ENCODE results near the gene DUT.

Gene DUT

DNA sequence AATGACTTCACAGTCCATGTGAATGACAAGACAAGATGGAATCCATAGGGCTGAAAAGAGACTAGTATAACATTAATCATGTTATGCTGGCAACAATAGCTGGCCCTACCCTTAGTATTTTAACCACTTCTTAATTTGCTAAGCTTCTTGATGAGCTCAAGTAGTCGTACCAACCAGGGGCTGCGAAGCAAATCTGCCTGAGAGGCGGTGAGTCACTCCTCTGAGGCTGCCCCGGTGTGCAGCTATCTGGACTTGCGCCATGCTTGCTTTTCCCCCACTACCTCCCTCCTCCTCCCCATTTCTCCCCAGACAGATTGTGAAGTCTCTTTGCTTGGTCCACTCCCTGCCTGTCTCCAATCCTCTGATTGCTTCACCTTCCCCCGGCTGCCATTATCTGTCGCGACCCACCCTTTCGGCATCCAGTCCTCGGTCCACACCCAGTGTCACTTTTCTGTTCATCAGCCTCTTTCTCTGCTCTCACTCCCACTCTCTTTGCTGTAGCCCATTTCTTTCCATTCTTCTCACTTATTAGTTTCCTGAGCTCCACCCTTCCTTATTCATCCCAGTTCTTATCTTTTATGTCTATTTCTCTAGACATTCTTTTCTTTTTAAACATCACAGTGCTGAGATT lies 42.7 kb downstream of the DUT start:
- no peak for DNase-seq

DNA sequence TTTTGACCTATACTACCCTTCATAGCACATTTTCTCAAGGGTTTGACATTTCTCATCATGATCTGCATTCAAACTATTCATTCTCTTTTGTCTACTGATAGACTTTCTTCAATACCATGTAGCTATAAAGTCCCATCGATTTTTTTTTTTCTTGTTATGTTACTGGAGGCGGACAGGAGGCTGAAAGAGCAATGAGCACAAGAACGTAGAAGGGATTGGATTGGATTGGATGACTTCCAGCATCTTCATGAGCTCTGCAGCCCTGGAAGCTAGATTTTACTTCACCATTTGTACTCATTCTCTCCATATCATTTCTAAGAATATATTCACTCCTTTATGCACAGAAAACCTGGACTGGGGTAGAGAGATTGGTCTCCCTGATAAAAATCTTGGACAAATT lies 43.2 kb downstream of the DUT start:
- no peak for DNase-seq

DNA sequence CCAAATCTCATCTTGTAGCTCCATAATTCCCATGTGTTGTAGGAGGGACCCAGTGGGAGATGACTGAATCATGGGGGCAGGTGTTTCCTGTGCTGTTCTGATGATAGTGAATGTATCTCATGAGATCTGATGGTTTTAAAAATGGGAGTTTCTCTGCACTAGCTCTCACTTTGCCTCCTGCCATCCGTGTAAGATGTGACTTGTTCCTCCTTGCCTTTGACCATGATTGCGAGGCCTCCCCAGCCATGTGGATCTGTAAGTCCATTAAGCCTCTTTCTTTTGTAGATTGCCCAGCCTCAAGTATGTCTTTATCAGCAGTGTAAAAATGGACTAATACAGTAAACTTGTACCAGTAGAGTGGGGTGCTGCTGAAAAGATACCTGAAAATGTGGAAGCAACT lies 44.5 kb downstream of the DUT start:
- DNase-seq: no peak

DNA sequence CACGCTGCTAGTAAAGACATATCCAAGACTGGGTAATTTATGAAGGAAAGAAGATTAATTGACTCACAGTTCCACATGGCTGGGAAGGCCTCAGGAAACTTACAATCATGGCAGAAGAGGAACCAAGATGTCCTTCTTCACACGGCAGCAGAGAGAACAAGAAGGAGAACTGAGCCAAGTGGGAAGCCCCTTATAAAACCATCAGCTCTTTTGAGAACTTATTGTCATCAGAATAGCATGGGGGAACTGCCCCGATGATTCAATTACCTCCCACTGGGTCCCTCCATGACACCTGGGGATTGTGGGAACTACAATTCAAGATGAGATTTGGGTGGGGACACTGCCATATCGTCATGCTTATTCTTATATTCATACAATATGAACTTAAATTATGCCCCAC lies 49.0 kb downstream of the DUT start:
- DNase-seq: no peak

DNA sequence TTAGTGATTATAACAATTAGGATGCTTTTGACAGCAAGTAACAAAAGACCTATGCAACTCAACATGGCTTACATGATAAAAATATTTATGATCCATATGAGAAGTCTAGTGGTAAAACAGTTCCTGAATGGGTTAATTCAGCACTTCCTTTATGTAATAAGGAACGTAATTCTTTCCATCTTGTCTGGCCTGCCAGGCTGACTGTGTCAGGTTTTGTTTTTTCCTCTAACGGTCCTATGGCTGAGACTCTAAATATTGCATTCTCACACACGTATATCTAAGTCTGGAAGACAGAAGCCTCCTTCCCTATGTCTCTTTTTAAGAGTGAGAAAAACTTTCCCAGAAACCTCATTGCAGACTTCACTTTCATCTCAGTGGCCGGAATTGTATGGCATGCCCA lies 50.6 kb downstream of the DUT start:
- DNase-seq: no peak

DNA sequence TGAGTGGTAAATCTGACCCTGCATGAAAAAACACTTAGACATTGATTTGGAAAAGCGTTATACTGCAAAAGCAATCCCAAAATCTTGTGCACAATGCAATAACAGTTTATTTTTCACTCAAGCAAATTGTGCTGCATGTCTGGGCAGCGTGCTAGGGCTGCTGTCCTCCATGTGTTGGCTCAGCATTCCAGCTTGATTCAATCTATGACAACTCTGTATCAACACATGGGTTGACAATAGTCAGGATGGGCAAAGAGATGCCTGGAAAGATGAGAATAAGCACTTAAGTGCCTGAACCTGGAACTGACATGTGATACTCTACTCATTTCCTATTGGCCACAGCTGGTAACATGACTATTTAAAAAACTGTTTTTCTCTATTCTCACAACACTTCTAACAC lies 51.8 kb downstream of the DUT start:
- DNase-seq: no peak

DNA sequence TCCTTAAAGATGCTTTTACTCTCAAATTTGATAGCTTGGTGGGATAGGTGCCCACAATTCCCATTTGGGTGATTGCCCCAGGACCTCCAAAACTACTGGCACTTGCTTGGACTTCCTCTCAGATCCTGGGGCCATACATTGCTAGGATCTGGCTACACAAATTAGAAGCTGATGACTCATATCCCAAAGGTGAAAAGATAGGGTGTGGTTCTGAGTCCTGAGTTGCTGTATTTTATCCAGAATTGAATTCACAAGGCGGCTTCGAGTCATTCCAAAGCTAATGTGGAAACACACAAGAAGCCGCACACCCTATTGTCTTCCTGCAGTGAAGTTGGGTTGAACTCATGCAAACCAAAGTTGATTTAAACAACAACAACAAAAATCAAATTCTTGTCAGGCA lies 53.4 kb downstream of the DUT start:
- DNase-seq: no peak

DNA sequence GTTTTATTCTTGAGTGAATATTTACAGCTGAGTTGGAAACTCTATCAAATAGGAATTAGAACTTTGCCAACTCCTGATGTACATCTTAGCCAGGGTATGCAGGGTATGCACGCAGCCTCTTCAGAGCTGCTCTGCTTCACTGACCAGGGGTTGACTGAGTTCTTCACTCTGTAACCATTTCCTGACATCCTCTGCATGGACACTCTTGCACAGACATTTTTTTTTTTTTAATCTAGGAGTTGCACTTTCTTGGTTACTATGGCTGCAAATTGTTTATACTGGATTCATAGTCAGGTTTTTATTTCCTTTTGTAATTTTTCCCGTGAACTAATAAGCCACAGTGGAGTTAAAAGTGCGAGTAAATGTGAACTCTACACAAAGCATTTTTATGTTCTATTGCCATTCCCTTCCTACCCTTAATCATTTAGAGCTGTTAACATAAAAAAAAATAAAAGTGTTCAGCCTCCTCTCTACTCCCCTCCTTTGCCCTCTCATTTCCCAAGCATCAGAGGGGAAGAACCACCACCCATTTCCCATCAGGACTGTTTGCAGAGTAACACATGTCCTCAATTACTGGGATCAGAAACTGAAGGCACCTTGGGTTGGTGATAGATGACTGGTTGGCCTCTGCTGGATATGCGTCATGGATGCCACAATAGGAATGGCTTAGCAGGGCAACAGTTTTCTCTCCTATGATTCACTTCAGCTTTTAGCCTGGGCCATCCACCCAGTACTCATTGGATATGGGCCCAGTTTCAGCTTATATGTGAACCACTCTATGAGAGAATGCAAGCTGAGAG lies 54.0 kb downstream of the DUT start:
- DNase-seq: no peak

DNA sequence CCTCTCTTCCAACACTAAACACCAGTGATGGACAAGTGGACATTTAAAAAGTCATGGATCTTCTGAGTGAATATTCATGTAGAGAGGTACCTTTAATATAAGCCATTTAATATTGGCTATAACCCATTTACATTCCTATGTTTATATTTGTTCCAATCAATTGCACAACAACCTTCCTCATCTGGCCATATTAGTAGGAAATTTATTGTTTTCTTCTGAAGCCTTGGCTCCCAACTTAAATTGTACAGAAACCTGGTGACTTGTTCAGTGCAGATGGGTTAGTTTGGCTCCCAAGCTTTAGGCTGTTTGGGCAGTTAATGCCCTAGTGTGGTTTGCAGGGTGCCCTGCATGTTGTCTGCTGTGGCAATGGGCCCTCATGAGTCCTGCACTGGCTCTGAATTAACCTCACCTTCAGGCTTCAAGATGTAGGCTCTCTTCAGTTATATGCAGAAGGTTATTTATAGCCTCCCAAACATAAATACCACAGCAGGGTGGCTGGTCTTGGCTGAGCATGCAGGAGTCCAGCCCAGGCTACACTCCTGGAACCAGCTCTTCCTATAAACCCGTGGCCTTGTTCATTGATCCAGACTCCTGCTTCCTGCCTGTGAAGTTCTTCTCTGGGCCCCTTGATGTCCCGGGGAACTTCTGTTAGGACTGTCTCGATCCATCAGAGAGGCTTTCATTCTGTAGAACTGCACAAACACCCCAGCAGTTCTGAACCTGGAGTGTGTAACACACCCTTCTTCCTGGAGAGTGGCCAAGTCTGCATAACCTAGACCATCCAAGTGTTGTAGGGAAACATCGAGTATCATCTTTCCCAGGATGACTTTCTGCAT lies 57.0 kb downstream of the DUT start:
- DNase-seq: no peak

DNA sequence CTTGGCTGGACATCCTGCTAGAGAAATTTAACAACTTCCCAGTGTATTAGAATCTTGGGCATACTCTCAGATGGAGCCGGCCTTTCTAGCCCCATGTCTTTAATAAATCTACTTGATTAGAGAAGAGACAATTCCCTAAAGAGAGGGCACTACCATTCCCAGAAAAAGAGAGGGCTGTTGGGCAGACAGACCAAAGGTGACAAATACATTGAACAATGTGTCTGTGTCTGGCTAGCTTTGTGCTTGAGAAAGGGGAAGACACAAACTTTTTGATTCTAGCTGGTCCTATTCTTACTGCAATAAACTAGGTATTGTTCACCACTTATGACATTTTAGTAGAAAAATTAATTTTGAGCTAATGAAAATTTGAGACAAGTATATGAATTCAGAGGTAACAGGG lies 57.7 kb downstream of the DUT start:
- no peak for DNase-seq

DNA sequence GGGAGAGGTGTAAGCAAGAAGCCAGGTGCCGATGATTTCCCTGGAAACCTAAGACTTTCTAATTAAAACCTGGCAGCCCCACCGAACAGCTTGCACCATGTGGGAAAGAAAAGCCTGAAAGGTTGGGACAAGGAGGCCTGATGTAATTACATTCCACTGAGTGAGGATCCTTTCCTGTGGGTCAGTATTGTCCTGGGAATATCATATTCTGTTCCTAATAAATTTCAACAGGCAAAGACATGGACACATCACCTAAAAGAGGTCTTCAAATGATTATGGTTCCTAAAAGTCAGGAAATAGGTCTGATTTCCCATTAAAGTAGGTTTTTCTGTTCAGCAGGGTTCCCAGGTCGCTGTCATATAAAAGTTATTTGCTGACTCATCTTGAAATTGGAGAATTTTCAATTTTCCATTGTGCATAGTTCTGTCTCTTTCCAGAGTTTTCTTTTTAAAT lies 58.5 kb downstream of the DUT start:
- DNase-seq: no peak

DNA sequence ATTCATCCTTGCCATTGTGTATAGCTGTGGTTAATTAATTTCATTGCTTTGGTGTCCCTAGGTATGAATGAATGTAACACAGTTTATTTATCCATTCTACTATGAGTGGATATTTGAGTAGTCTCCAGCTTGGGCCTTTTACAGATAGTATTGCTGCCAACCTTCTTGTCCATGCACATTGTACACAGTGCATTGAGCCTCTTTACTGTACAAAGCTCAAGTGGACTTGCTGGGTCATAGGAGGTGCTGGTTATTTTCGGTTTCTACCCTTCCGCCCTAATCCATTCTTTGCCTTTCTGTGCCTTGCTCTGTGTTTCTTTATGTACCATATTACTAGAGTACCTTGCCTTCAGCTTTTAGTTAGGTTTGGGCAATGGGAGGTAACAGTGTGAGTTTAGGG lies 60.7 kb downstream of the DUT start:
- DNase-seq: no peak

DNA sequence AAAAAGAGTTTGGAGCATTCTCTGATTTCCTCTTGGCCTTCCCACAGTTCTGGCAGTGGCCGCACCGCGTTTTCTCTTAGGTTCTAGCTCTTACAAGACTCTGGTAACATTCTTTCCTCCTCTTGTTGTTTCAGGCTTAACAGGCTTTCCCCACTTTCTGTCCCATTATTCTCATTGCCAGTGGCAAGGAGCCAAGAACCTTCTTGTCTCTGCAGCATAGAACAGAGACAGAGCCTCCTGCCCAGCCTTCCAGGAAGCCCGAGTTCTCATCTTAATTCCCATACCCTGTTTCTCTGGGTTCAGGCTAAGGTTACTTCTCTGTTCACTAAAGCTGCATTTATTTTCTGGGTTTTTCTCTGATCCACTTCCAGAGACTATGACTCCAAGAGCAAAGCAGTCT lies 61.1 kb downstream of the DUT start:
- DNase-seq: no peak

Data from activated CD4-positive, CD25-positive, alpha-beta regulatory T cell treated with anti-CD3 and anti-CD28 coated beads, Interleukin-2, amount 50 U/mL, for 72 hours (primary cell).